ENCODE data around the gene TTC7B.

Gene TTC7B

DNA sequence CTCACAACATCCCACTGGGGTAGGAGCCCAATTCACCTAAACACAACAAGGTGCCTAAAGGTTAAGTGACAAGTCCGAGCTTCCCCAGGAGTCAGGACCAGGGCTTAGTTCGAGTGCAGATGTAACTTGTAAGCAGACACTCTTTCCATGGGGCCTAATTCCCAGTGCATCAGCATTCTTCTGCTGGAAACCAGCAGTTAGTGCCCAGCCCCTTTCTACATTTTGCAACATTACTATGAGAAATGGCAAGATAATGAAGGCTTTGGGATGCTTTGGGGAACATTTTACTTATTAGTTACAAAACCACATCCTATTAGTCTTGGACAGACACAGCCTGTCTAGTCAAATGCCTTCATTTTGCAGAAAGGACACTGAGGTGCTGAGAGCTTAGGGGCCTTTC, 239.6 kb downstream of the TTC7B start:
- no peak overlapping the region for H2AK5ac ChIP-seq (ENCODE audit: low read length)
- no CpG with 5 or more reads among the region's 2 CpGs for WGBS (ENCODE audit: extremely low coverage, insufficient coverage, insufficient read length)

DNA sequence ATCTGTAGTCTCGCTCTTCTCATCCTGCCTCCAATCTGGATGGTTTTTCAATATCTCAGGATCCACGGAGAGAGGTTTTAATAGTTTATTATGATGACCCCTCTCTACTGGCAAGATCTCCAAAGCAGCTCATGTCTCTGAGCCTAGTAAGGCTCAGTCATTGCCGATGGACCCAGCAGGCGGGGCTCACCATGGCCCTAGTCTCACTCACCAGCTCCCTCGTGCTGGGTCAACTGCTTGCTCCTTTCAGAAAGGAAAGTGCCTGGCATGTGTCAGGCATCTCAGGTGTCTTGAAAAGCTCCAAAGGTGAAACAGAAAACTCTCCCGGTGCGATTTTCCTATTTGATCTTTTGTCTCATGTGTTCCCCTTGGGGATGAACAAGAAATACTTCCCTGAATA, 240.4 kb downstream of the TTC7B start:
- H2BK5ac ChIP-seq (ENCODE audit: low read depth, low read length, poor library complexity): no peak overlapping the region
- H2BK120ac ChIP-seq (ENCODE audit: insufficient read depth, low read length, poor library complexity): no peak overlapping the region
- DNase-seq: no peak
- H3K27me3 ChIP-seq (ENCODE audit: insufficient read depth, low read length): no peaks in the 10 kb centered on the region
- WGBS (ENCODE audit: extremely low coverage, insufficient coverage, insufficient read length): no CpG with 5 or more reads among the region's 7 CpGs
- H3K79me1 ChIP-seq (ENCODE audit: low read length): no peaks in the 10 kb centered on the region
- H3K4ac ChIP-seq (ENCODE audit: low read depth, low read length): no peak overlapping the region
- H3K4me3 ChIP-seq (ENCODE audit: low read depth, low read length): no peak overlapping the region
- H4K91ac ChIP-seq (ENCODE audit: low read depth, low read length): no peak overlapping the region
- no peak overlapping the region for H3K27ac ChIP-seq (ENCODE audit: low read depth, low read length)
- no peak overlapping the region for H3K4me2 ChIP-seq (ENCODE audit: low read length)
- no peak overlapping the region for H2BK12ac ChIP-seq (ENCODE audit: low read length)
- no peak overlapping the region for H4K8ac ChIP-seq (ENCODE audit: low read depth, low read length)
- H3K14ac ChIP-seq (ENCODE audit: low read length): no peak overlapping the region
- no peaks in the 10 kb centered on the region for H3K4me1 ChIP-seq (ENCODE audit: control insufficient read depth in 1 of 2, insufficient read depth in 2 of 2, low read length in 2 of 2)
- H3K23ac ChIP-seq (ENCODE audit: low read length): no peak overlapping the region
- no peak overlapping the region for H2AK5ac ChIP-seq (ENCODE audit: low read length)
- H3K36me3 ChIP-seq (ENCODE audit: control insufficient read depth in 1 of 2, insufficient read depth in 2 of 2, low read length in 2 of 2): peaks cover 15 to 23% of the 10 kb centered on the region in 2 experiments
- H3K18ac ChIP-seq (ENCODE audit: low read length): no peak overlapping the region
- no peak overlapping the region for H3K9ac ChIP-seq (ENCODE audit: low read length)
- no peaks in the 10 kb centered on the region for H3K79me2 ChIP-seq (ENCODE audit: control insufficient read depth, insufficient read depth, low read length, poor library complexity)
- no peak overlapping the region for H4K12ac ChIP-seq (ENCODE audit: low read depth, low read length)
- H3K9me3 ChIP-seq (ENCODE audit: insufficient read depth, low read depth, low read length): no peaks in the 10 kb centered on the region
- no peak overlapping the region for H2AFZ ChIP-seq (ENCODE audit: insufficient read depth, low read length, poor library complexity)

More for the DNA sequence above, 239.6 kb downstream of the TTC7B start:
- Histone ChIP-seq H3K36me3 (ENCODE audit: control insufficient read depth in 1 of 2, insufficient read depth in 2 of 2, low read length in 2 of 2) (peaks cover 15 to 24% of the 10 kb centered on the region in 2 experiments), H3K4me2 (ENCODE audit: low read length) (no peak overlapping the region), H3K18ac (ENCODE audit: low read length) (no peak overlapping the region), H4K91ac (ENCODE audit: low read depth, low read length) (no peak overlapping the region), H3K4me1 (ENCODE audit: control insufficient read depth in 1 of 2, insufficient read depth in 2 of 2, low read length in 2 of 2) (peaks cover 0 to 2% of the 10 kb centered on the region in 2 experiments), H3K27me3 (ENCODE audit: insufficient read depth, low read length) (no peaks in the 10 kb centered on the region), H3K4me3 (ENCODE audit: low read depth, low read length) (no peak overlapping the region), H3K27ac (ENCODE audit: low read depth, low read length) (no peak overlapping the region), H2BK12ac (ENCODE audit: low read length) (no peak overlapping the region), H3K79me2 (ENCODE audit: control insufficient read depth, insufficient read depth, low read length, poor library complexity) (no peaks in the 10 kb centered on the region), H3K23ac (ENCODE audit: low read length) (no peak overlapping the region), H3K9me3 (ENCODE audit: insufficient read depth, low read depth, low read length) (no peaks in the 10 kb centered on the region), H3K4ac (ENCODE audit: low read depth, low read length) (no peak overlapping the region), H2BK120ac (ENCODE audit: insufficient read depth, low read length, poor library complexity) (no peak overlapping the region), H3K79me1 (ENCODE audit: low read length) (no peaks in the 10 kb centered on the region), H3K9ac (ENCODE audit: low read length) (no peak overlapping the region), H2BK5ac (ENCODE audit: low read depth, low read length, poor library complexity) (no peak overlapping the region), H4K8ac (ENCODE audit: low read depth, low read length) (no peak overlapping the region), H2AFZ (ENCODE audit: insufficient read depth, low read length, poor library complexity) (no peak overlapping the region), H3K14ac (ENCODE audit: low read length) (no peak overlapping the region), H4K12ac (ENCODE audit: low read depth, low read length) (no peak overlapping the region)
- no peak for DNase-seq

DNA sequence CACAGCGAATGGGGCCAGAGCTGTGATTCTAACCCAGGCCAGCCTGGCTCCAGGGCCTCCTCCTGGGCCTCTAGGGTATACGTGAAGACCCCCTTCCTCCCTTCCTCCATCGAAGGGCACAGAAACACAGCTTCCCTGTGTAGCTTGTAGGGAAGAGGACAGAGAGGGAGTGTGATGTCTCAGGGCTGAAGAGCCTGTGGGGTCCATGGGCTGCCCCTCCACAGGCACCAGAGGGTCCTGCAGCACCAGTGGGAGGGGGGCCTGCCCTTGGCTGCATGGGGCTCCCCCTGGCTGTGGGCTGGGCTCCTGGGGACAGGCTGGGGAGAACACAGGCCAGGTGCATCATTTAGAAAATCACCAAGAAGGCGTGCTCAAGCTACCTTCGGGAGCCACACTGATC, 240.9 kb downstream of the TTC7B start:
- H3K36me3 ChIP-seq (ENCODE audit: control insufficient read depth in 1 of 2, insufficient read depth in 2 of 2, low read length in 2 of 2): peaks cover 15 to 22% of the 10 kb centered on the region in 2 experiments
- no peaks in the 10 kb centered on the region for H3K27me3 ChIP-seq (ENCODE audit: insufficient read depth, low read length)
- H3K9ac ChIP-seq (ENCODE audit: low read length): no peak overlapping the region
- H3K18ac ChIP-seq (ENCODE audit: low read length): no peak overlapping the region
- H3K23ac ChIP-seq (ENCODE audit: low read length): no peak overlapping the region
- no peak overlapping the region for H3K14ac ChIP-seq (ENCODE audit: low read length)
- no peak overlapping the region for H2BK120ac ChIP-seq (ENCODE audit: insufficient read depth, low read length, poor library complexity)
- H3K4me2 ChIP-seq (ENCODE audit: low read length): no peak overlapping the region
- no peak overlapping the region for H2AK5ac ChIP-seq (ENCODE audit: low read length)
- H2BK12ac ChIP-seq (ENCODE audit: low read length): no peak overlapping the region
- H3K27ac ChIP-seq (ENCODE audit: low read depth, low read length): no peak overlapping the region
- H3K4ac ChIP-seq (ENCODE audit: low read depth, low read length): no peak overlapping the region
- H2BK5ac ChIP-seq (ENCODE audit: low read depth, low read length, poor library complexity): no peak overlapping the region
- no peaks in the 10 kb centered on the region for H3K9me3 ChIP-seq (ENCODE audit: insufficient read depth, low read depth, low read length)
- no peaks in the 10 kb centered on the region for H3K79me1 ChIP-seq (ENCODE audit: low read length)
- no peak overlapping the region for H4K8ac ChIP-seq (ENCODE audit: low read depth, low read length)
- no peak overlapping the region for H4K91ac ChIP-seq (ENCODE audit: low read depth, low read length)
- no peaks in the 10 kb centered on the region for H3K79me2 ChIP-seq (ENCODE audit: control insufficient read depth, insufficient read depth, low read length, poor library complexity)
- no peak for DNase-seq
- no CpG with 5 or more reads among the region's 5 CpGs for WGBS (ENCODE audit: extremely low coverage, insufficient coverage, insufficient read length)
- H3K4me1 ChIP-seq (ENCODE audit: control insufficient read depth in 1 of 2, insufficient read depth in 2 of 2, low read length in 2 of 2): no peaks in the 10 kb centered on the region
- no peak overlapping the region for H4K12ac ChIP-seq (ENCODE audit: low read depth, low read length)
- no peak overlapping the region for H3K4me3 ChIP-seq (ENCODE audit: low read depth, low read length)
- H2AFZ ChIP-seq (ENCODE audit: insufficient read depth, low read length, poor library complexity): no peak overlapping the region

DNA sequence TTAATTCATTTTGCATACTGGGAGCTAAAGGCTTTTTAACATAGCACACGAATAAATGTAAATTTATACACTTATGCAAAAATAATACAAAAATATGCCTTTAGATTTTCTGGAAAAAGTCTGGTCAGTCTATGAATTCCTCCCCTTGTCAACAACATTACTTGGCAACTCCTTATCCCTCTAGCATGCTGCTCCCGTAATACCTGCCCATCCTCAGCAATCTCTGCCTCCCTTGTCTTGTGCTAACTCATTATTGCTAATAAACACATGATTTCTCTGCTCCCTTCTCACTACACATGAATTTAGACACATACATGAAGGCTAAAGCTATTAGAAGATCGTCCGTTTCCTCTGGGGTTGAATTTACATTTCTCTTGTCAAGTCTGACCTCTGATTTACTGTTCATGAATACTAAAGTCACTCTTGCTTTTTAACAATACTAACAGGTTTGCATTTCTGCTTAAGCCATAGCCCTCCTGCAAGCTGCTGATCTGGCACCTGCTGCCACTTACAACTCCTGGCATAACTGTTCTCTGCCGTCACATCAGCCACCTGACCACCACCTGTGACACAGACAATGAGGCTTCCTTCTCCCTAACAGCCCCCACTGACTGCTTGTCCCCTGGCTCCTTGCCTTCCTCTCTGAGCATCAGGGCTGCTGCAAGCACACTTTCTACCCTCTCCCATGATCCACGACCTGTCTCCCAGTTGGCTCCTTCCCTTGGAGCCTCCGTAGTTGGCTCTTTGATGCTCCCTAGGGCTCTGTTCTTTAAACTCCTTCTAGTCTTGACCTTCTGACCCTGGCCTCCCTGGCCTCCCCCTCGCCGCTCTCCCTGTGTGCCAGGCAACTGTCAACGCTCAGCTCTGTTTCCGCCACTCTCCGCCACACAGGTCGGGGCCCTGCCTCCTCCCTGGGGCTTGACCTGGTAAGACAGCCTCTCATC, 241.8 kb downstream of the TTC7B start:
- Histone ChIP-seq H2AFZ (ENCODE audit: insufficient read depth, low read length, poor library complexity) (no peak overlapping the region), H4K12ac (ENCODE audit: low read depth, low read length) (no peak overlapping the region), H3K4me2 (ENCODE audit: low read length) (no peak overlapping the region), H4K8ac (ENCODE audit: low read depth, low read length) (no peak overlapping the region), H3K9me3 (ENCODE audit: insufficient read depth, low read depth, low read length) (no peaks in the 10 kb centered on the region), H3K14ac (ENCODE audit: low read length) (no peak overlapping the region), H3K79me2 (ENCODE audit: control insufficient read depth, insufficient read depth, low read length, poor library complexity) (no peaks in the 10 kb centered on the region), H2BK120ac (ENCODE audit: insufficient read depth, low read length, poor library complexity) (no peak overlapping the region), H3K27ac (ENCODE audit: low read depth, low read length) (no peak overlapping the region), H3K18ac (ENCODE audit: low read length) (no peak overlapping the region), H2BK12ac (ENCODE audit: low read length) (no peak overlapping the region), H3K23ac (ENCODE audit: low read length) (no peak overlapping the region), H3K9ac (ENCODE audit: low read length) (no peak overlapping the region), H2AK5ac (ENCODE audit: low read length) (no peak overlapping the region), H3K4me1 (ENCODE audit: control insufficient read depth in 1 of 2, insufficient read depth in 2 of 2, low read length in 2 of 2) (peaks cover 5 to 6% of the 10 kb centered on the region in 2 experiments), H3K4me3 (ENCODE audit: low read depth, low read length) (no peak overlapping the region), H3K27me3 (ENCODE audit: insufficient read depth, low read length) (no peaks in the 10 kb centered on the region), H3K4ac (ENCODE audit: low read depth, low read length) (no peak overlapping the region), H2BK5ac (ENCODE audit: low read depth, low read length, poor library complexity) (no peak overlapping the region), H3K79me1 (ENCODE audit: low read length) (peaks cover 1% of the 10 kb centered on the region), H4K91ac (ENCODE audit: low read depth, low read length) (no peak overlapping the region), H3K36me3 (ENCODE audit: control insufficient read depth in 1 of 2, insufficient read depth in 2 of 2, low read length in 2 of 2) (peaks cover 11 to 24% of the 10 kb centered on the region in 2 experiments)
- WGBS (ENCODE audit: extremely low coverage, insufficient coverage, insufficient read length): no CpG with 5 or more reads among the region's 13 CpGs
- no peak for DNase-seq

Data from trophoblast cell (in vitro differentiated cells and primary cell).